ENCODE data around the gene MAN2B1. TPM values are rescaled to one million over a fixed set of nuclear protein-coding genes. Genes with fewer than 3 reads are reported as not detected.

MAN2B1 gene
- 26.0 and 31.8 TPM in 2 replicates for total RNA-seq

GRCh38 chr19:12666265-12667048 is at the start of gene MAN2B1, which contains the start of gene WDR83:
MAN2B1 (minus strand) TSS chr19:12666742; CDS start chr19:12666701, 41 bp downstream.
WDR83 (plus strand) TSS chr19:12666807; CDS start chr19:12669791, 2,984 bp downstream.

DNA sequence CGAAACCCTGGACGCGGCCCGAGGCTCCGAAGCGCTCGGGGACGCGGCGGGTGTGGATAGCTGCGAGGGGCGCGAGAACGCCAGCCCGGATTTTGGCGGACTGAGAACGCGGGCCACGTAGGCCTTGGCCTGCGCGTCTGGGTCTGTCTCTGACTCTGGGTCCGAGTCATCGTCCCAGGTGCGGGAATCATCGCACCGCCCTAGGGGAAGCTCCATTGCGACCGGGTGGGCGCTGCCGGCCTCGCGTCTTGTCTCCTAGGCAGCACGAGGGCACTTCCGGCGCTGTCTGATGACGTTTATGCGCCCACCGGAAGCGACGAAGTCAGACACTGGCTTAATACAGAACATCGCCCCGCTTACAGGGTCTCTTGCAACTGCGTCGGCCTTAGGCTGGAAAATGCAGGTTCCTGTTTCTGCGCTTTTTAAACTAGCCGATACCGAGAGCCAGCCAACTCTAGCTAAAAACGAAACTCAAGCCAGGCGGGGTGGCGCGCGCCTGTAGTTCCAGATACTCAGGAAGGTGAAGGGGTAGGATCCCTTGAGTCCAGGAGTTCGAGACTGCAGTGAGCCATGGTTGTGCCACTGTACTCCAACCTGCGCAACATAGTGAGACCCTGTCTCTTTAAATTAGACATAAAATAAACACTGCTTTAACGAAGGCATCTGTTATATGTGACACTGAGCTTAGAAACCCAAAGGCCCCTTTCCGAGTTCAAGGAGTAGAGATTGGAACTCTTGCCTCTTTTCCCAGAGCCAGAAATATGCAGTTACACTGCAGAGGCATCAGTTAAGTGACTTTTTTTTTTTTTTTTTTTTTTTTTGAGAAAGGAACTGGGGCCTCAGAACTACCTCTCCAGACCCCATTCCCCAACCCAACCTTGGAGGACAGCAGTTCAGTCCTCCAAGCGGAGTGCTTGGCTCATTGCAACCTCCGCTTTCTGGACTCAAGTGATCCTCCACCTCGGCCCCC is 30.1 kb upstream of the MAN2B1 start, which contains the start of gene FBXW9:
FBXW9 (minus strand) TSS at position 266 of the 970 bp plus-strand sequence; CDS start at position 216, 50 bp downstream.

GRCh38 chr19:12687496-12688196 is 21.1 kb upstream of the MAN2B1 start, which contains the start of gene GNG14:
GNG14 (plus strand) TSS chr19:12687998; CDS start chr19:12688049, 51 bp downstream.

DNA sequence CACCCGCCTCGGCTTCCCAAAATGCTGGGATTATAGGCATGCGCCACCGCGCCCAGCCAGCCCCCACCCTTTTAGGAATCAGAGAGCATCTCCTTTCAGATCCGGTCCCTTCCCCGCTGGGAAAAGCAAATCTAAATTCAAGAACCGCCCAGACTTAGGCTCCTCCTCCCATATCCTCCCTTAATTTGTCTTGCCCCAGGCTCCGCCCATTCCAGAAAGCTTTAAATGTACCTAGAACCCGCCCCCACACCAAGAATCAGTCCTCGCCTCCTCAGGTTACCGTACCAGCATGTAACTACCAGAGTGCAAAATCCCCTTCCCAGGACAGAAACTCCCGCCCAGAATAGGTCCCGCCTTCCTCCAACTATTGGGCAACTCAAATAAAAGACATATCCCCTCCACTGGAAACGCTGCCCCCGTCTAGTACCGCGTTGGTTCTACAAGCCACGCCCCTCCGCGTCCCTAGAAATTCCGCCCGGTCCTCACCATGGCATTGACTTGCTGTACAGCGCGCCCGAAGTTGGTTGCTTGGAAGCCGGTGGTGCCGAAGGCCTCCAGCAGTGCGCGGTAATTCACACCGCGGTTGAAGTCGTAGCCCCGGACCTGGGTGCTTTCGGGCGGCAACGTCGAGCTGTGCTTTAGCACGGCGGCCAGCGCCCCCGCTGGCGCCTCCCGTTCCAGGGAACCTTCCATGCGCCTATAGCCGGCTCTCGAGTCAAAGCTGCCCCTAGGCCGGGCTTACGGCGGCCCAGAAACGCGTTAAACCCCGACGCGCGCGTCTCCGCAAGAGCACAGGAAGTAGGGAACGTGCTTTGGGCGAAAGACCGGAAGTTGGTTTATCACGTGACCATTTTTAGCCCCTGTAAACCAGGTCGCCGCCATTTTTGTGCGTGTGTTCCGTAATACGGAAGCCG is 14.8 kb upstream of the MAN2B1 start, which contains the start of gene DHPS:
DHPS (minus strand) TSS at position 807 of the 914 bp plus-strand sequence; CDS start at position 693, 114 bp downstream.

GRCh38 chr19:12610540-12611360 is 55.8 kb downstream of the MAN2B1 start, which contains the start of the genes ZNF490 and ZNF791:
ZNF490 (minus strand) TSS chr19:12610813; CDS start chr19:12610680, 133 bp downstream.
ZNF791 (plus strand) TSS chr19:12610920; CDS start chr19:12611080, 160 bp downstream.

Other genes starting within 250 kb of the MAN2B1 start
- 1.8 and 2.5 TPM in 2 replicates for gene ZNF443, start 225.7 kb downstream of the MAN2B1 start, total RNA-seq
- gene ZNF709, start 181.9 kb downstream of the MAN2B1 start, total RNA-seq = 2.5 and 2.6 TPM in 2 replicates
- gene ZNF564, start 115.3 kb downstream of the MAN2B1 start, total RNA-seq = 7.9 and 9.3 TPM in 2 replicates
- gene ZNF490, start 55.9 kb downstream of the MAN2B1 start, total RNA-seq = 5.3 and 7.5 TPM in 2 replicates
- 14.7 and 17.7 TPM in 2 replicates for gene ZNF791, start 55.8 kb downstream of the MAN2B1 start, total RNA-seq
- gene WDR83, start 65 bp upstream of the MAN2B1 start, total RNA-seq = 8.5 and 11.5 TPM in 2 replicates
- gene DHPS, start 15.1 kb upstream of the MAN2B1 start, total RNA-seq = 47.2 and 63.5 TPM in 2 replicates
- not detected in 2 replicates for gene GNG14, start 21.3 kb upstream of the MAN2B1 start, total RNA-seq
- gene FBXW9, start 29.9 kb upstream of the MAN2B1 start, total RNA-seq = 3.6 and 3.8 TPM in 2 replicates
- 27.7 and 34.1 TPM in 2 replicates for gene TNPO2, start 57.2 kb upstream of the MAN2B1 start, total RNA-seq
- gene TRIR, start 67.9 kb upstream of the MAN2B1 start, total RNA-seq = 135 and 166 TPM in 2 replicates
- 100 and 112 TPM in 2 replicates for gene GET3, start 70.8 kb upstream of the MAN2B1 start, total RNA-seq
- not detected in 2 replicates for gene BEST2, start 85.0 kb upstream of the MAN2B1 start, total RNA-seq
- gene HOOK2, start 108.8 kb upstream of the MAN2B1 start, total RNA-seq = 16.9 and 18.3 TPM in 2 replicates
- gene JUNB, start 124.7 kb upstream of the MAN2B1 start, total RNA-seq = 76.1 and 137 TPM in 2 replicates
- 181 and 208 TPM in 2 replicates for gene PRDX2, start 135.1 kb upstream of the MAN2B1 start, total RNA-seq
- gene THSD8, start 135.3 kb upstream of the MAN2B1 start, total RNA-seq = not detected in 2 replicates
- 20.1 and 27.3 TPM in 2 replicates for gene RNASEH2A, start 139.8 kb upstream of the MAN2B1 start, total RNA-seq
- not detected in 2 replicates for gene RTBDN, start 167.8 kb upstream of the MAN2B1 start, total RNA-seq
- 0.13 and 0.19 TPM in 2 replicates for gene MAST1, start 171.8 kb upstream of the MAN2B1 start, total RNA-seq
- gene DNASE2, start 214.7 kb upstream of the MAN2B1 start, total RNA-seq = 31.8 and 34.1 TPM in 2 replicates
- not detected in 2 replicates for gene KLF1, start 220.5 kb upstream of the MAN2B1 start, total RNA-seq
- 12.7 and 16.5 TPM in 2 replicates for gene GCDH, start 224.4 kb upstream of the MAN2B1 start, total RNA-seq